ENCODE data around the gene ATP6V1E1.
"Not testable (repeated sequence)": the region's sequence is repeated elsewhere in the genome, so short reads cannot be mapped to it uniquely, and the experiment has no call there.

ATP6V1E1 gene

DNA sequence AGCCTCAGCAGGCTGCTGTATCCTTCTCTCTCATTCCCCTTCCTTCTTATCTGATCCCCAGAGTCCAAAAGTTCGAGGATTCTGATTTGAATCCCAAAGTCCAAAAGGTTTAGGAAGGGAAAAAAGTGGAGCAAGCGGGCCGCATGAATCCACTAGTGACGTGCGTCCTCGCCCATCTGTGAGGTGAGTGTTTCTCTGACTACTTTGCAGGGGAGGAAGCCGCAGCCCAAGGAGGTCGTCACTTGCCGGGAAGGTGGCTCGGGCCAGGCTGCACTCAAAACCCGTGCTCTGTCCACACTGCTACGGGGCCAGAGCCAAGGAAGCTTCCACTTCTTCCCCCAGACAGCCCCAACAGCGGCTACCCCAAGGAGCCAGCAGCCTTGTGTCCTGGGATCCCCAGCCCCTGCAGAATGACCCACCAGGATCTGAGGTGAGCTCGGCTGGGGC is 49.0 kb downstream of the ATP6V1E1 start:
- DNase-seq: no peak

DNA sequence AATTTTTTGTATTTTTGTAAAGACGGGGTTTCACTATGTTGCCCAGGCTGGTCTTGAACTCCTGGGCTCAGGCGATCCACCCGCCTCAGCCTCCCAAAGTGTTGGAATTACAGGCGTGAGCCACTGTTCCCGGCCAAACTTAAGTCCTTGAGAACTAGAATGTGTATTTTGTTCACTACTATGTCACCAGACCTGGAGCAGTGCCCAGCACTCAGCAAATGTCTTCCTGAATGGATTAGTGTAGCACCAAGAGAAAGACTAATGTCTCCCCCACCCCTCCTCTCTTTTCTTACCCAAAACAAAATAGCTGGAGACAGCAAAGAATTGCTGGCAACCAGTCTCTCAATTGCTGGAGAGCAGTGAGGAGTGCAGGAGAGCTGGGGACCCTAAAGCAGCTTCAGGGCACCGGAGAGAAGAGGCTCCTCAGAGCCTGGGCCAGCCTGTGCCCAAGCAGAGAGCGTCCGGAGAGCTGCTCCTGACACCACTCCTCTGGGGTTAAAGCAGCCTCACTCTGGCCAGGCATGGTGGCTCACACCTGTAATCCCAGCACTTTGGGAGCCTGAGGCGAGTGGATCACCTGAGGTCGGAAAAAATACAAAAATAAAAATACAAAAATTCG is 50.3 kb downstream of the ATP6V1E1 start:
- DNase-seq: no peak

DNA sequence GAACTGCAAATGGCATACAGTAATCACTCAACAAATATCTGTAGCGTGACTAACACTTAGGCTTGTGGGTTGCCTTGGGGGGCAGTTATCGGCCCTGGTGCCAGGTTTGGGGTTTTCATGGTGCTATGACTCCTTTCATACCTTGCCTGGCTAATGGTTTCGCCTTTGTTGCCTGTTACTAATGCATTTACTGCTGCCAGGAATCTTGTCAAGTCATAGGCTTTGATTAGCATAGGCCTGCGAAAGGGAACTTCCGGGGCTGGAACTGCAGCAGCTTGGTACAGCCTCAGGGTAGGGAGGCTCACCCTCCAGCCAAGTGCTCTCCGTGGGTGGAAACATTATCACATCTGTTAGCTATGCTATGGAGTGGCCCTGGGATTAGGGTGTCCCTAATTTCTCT is 52.1 kb downstream of the ATP6V1E1 start:
- no peak for DNase-seq

DNA sequence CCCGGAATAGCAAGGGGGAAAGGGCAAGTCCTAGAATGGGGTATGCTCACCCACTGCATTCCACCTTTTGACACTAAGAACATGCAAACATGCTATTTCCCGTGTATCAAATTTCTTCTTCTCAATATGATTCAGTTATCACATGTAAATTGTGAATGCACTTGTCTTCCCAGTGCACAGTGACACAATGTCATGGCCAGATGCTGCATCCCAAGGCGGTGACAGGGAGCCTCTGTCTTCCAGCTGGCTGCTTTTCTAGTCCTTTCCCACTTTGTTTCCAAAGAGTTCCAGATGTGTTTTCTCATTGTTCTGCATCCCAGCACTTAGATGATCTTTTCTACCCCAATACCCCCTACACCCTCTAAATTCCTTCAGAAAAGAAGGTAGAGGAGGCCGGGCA is 52.9 kb downstream of the ATP6V1E1 start:
- no peak for DNase-seq

DNA sequence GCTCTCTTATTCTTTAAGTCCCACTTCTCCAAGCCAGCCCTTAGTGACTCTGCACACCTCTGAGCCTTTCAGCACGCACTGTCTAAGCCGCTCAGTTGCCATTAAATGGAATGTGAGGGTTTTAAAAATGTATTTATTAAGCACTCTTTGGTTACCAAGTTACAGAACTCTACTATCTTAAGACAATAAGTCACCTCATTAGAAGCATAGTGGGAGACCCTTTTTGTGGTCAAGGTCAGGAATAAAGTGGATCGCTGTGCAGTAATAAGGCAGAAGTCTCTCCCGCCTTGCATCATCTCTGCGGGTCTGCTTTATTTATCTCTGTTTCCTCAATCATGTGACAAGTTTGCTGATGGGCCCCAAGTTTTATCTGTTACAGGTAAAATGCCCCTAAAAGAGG is 53.4 kb downstream of the ATP6V1E1 start:
- DNase-seq: no peak

DNA sequence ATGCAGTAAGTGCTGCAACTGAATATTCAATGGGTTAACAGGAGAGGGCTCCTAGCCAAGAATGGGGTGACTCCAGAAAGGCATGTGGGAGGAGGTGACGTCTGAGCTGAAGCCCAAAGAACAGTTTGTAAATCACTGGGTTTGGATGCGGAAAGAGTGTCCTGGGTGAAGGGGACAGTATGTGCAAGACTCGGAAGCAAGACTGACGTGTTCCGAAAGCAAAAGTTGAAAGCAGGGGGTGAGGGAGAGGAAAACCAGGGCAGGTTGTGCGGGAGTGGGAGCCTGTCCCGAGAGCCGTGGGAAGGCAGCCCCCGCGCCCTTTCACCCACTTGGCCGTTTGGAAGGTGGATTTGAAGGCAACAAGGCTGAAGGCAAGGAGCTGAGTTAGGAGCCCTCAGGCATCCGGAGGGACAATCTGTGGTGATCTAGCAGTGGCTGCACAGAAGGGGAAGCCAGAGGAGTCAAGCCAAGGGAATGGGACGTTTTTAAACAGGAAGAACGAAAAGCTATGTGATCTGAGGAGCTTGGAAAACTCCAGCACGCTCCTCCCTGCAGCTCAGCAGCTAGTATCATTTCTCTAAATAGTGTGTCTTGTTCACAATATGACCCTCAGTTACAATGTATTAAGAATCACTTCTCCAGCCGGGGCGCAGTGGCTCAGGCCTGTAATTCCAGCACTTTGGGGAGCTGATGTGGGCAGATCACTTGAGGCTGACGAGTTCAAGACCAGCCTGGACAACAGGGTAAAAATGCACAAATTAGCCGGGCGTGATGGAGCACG is 57.5 kb downstream of the ATP6V1E1 start:
- no peak for DNase-seq

DNA sequence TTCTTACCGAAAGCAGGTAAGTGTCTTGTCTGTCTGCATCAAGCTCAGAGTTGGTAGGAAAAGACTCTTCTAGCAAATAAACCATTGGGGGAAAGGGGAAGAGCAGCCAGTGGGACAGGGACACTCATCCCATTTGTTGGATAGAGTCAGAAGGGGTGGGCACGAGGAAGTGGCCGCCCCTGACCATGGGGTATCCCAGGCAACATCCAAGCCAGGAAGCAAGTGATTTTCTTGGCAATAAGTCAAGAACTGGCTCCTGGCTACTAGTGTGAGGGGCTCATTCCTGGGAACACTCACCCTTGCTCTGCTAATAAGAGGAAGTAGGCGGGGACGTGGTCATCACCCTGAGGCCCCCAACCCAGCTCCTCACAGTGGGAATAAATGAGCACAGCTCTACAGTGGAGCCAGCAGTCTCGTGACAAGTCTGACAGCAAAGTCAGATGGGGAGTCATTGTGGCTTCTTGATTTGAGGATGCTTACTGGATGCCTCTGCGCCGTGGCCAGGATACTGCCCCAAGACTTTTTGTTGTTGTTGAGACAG is 58.5 kb downstream of the ATP6V1E1 start:
- DNase-seq: no peak

DNA sequence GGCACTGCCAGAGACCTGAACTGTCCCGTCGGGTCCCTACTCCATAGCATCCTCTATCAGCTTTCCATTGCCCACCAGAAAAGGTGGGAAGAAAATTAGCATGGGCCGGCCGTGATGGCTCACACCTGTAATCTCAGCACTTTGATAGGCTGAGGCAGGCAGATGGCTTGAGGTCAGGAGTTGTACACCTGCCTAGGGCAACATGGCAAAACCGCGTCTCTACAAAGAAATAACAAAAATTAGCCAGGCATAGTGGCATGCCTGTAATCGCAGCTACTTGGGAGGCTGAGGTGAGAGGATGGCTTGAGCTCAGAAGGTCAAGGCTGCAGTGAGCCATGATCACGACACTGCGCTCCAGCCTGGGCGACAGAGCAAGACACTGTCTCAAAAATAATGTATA is 61.8 kb downstream of the ATP6V1E1 start:
- no peak for DNase-seq

DNA sequence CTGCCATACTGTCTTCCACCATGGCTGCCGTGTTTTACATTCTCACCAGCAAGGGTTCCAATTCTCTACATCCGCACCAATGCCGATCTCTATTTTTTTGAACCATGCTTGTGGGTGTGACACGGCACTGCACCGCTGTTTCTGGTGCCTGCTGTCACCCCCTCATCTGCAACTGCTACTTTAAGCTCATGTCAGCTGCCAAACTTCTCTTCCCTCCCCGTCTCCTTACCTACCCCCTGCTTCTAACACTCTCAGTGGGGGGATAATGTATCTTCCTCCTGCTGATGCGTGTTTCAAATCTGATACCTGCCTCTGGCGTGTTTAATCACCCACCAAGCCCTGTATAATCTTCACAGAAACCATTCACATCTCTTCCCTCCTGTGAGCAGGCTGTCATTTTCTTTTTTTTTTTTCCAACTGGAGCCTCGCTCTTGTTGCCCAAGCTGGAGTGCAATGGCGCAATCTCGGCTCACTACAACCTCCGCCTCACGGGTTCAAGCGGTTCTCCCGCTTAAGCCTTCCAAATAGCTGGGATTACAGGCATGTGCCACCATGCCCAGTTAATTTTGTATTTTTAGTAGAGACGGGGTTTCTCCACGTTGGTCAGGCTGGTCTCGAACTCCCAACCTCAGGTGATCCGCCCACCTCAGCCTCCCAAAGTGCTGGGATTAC is 62.4 kb downstream of the ATP6V1E1 start:
- DNase-seq: not testable (repeated sequence)

DNA sequence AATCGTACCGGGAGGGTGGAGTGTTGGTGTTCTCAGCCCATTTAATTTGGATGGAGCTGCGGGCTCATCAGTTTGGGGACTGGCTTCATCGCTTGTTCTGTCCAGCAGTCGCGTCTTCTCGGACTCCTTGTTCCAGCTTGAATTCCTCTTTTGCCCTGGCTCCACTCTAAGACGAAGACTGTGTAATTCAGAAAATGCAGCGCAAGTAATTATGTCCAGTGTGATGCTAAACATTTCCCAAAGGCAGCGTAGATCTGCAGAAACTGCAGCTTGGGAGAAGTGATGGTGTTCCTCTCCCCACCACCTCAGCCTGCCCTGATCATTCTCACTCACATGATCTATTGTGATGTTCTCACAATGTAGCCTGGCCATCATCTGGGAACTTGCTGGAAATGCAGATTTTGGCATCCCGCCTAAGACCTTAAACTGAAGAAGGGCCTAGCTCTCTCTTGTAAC is 64.6 kb downstream of the ATP6V1E1 start:
- no peak for DNase-seq

DNA sequence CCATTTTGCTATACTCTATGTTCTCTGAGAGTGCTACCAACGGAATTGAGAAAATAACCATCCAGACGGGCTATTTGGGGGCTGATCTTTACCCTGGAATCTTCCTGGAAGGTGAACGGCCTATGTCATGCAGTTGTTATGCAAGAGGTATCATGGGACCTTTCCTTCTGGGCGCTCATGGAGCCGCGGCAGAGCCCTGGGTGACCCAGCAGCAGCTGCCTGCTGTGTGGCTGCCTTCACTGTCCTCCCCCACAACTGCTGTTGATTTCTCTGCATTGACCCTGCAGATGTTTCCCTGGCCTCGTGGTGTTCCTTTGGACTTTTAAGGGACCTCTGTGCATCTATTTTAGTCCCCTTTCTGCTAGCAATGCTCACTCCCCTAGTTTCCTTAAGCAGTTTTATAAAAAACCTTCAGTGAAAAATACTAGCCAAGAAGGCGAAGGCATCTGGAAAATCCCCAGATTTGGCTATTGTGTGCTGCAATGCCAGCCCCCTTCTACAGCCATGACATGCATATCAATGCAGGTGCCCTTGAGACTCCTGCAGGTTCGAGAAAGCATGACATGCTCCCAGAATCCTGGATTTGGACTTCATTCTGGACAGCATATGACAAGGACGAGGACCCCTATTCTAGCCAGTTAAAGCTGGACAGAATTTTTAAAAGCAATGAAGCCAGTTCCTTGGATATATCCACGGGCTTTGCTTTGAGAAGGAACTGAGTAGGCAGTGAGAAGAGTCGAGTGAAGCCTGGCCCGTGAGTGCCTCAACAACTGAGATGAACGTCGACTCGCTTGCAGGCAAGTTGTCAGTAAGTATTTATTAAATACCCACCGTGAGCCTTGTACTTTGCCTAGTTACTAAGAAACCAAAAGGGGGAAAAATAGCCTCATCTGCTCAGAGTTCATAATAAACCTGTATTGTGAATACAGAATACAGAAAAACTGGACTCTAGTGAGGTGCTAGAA is 65.4 kb downstream of the ATP6V1E1 start, which contains the start of gene SLC25A18:
SLC25A18 (plus strand) TSS at position 593 of the 965 bp plus-strand sequence. CDS start 16,447 bp downstream, outside the sequence.
- no peak for DNase-seq

DNA sequence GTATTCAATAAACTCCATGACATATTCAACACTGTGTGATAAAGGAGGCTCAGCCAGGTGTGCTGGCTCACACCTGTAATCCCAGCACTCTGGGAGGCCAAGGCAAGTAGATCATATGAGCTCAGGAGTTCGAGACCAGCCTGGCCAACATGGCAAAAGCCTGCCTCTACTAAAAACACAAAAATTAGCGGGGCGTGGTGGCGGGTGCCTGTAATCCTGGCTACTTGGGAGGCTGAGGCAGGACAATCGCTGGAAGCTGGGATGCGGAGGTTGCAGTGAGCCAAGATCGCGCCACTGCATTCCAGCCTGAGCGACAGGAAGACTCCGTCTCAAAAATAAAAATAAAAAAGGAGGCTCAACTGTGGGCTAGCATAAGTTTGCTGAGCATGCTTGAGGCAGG is 69.4 kb downstream of the ATP6V1E1 start:
- no peak for DNase-seq

DNA sequence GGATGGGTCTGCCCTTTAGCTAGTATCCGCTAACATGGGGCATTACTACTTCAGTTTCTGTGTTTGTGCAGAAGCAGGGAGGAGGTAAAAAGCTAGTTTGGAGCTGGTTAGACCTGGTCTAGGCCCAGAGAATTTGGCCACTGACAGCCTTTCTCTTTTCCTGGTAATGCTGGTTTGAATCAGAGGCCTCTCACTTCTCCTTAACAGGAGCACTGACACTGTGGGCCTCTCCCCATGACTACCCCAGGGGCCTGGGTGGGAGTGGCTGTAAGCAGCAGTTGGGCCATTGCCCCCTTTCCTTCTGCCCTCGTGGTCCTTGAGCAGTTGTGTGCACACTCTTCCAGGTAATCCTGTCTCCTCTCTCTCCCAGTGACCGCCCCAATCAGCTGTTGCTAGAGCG is 73.7 kb downstream of the ATP6V1E1 start:
- no peak for DNase-seq

DNA sequence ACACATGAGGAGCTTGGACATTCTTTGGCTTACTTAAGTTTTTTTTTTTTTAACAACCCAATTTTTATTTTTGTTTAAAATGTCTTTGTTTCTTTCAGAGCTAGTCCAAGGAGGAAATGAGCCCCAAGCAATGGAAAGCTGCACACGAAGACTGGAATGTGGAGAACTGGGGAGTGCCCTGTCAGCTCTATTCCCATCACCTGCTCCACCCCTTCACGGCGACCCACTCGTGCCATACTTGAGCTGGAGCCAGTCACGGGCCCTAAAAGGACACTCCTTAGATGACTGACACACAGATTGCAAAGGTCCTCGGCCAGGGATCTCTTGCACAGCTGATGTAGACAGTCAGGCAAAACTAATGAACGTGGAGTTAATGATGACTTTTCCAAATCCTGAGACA is 75.8 kb downstream of the ATP6V1E1 start:
- DNase-seq: no peak

DNA sequence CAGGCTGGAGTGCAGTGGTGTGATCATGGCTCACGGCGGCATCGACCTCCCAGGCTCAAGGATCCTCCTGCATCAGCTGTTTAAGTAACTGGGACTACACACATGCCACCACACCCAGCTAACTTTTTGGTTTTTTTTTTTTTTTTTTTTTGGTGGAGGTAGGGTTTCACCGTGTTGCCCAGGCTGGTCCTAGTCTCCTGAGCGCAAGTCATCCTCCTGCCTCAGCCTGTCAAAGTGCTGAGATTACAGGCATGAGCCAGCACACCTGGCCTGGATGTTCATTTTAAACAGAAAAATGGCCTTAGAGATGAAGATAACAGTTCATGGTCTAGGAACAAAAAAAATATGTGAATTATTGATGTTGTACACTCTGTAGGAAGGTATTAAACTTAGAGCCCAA is 78.9 kb downstream of the ATP6V1E1 start:
- no peak for DNase-seq

DNA sequence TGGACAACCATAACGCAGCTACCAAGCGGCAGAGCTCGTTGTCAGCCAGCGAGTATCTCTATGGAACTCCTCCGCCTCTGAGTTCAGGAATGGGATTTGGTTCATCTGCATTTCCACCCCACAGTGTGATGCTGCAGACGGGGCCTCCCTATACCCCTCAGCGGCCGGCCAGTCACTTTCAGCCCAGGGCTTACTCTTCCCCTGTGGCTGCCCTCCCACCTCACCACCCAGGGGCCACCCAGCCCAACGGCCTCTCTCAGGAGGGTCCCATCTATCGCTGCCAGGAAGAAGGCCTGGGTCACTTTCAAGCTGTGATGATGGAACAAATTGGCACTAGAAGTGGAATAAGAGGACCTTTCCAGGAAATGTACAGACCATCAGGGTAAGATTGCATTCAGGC is 79.4 kb downstream of the ATP6V1E1 start:
- DNase-seq: no peak

DNA sequence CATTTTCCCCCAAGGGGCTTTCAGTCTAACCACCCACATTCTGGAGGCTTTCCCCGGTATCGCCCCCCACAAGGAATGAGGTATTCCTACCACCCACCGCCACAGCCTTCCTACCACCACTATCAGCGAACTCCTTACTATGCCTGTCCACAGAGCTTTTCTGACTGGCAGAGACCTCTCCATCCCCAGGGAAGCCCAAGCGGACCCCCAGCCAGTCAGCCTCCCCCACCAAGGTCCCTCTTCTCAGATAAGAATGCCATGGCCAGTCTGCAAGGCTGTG is 79.9 kb downstream of the ATP6V1E1 start:
- no peak for DNase-seq

DNA sequence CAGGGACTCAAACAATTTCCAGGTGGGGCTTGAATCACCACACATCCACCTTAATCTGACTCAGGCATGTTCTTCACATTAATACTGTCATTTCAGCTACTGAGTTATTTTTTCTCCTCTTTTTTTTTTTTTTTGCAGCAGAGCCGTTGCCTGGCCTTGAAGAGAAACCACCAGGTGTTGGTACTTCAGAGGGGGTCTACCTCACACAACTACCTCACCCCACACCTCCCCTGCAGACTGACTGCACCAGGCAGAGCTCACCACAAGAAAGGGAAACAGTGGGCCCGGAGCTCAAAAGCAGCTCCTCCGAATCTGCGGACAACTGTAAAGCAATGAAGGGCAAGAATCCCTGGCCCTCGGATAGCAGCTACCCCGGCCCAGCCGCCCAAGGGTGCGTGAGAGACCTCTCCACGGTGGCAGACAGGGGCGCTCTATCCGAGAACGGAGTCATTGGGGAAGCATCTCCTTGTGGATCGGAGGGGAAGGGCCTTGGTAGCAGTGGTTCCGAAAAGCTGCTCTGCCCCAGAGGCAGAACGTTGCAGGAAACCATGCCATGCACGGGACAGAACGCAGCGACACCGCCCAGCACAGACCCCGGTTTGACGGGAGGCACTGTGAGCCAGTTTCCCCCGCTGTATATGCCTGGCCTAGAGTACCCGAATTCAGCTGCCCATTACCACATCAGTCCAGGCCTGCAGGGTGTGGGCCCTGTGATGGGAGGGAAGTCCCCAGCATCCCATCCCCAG is 80.4 kb downstream of the ATP6V1E1 start:
- no peak for DNase-seq

DNA sequence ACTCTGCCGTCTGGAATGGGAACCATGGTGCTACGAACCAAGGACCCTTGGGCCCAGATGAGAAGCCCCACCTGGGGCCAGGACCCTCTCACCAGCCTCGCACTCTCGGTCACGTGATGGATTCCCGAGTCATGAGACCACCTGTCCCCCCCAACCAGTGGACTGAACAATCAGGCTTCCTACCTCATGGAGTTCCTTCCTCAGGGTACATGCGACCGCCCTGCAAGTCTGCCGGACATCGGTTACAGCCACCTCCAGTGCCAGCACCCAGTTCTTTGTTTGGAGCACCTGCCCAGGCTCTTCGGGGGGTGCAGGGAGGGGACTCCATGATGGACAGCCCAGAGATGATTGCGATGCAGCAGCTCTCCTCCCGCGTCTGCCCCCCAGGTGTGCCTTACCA is 86.1 kb downstream of the ATP6V1E1 start:
- DNase-seq: no peak
